Measurements from ENCODE around the gene CDKN1C. TPM values are rescaled to one million over a fixed set of nuclear protein-coding genes. Genes with fewer than 3 reads are reported as not detected.

The CDKN1C gene
- total and polyA plus RNA-seq, 2 of the 8 experiments (the other 6 are each of a cell fraction or from before 2014, with no cell fraction given), result 12.8 to 14.1 TPM

DNA sequence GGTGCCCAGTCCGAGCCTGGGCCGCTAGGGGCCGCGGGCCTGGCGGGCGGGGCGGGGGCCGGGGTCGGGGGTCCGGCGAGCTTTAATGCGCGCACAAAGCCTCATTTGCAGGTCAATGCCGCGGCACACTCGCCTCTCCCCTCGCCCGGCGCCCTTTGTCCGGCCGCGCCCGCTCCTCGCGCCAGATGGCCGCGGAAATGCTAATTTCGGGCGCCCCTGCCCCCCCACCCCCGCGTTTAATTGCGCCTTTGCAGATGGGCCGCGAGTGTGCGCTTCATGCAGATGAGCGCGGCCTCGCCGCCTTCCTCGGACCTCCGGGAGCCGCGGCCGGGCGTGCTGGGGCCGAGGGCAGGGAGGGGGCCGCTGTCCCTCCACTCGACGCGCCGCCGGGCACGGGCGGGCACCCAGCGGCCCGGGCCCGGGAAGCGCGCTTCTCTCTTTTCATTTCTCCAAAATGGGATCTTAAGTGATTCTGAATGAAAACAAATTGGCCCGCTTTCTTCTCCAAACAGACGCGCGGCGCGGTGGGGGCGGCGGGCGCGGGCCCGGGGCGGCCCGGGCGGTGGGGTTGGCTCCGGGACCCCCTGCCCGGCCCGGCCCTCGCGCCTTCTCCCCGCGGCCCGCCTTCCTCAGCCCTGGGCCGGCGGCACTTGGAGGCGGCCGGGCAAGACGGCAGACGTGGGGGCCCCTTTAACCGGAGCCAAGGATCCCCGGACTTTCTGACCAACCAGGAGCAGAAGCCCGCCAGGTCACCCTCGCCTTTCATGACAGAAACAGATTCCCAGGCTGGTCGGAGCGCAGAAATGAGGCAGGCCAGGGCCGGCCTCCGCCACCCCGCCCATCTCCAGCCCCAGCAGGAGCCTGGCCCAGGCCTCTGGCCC is 22.9 kb downstream of the CDKN1C start:
- H3K23me2 ChIP-seq (ENCODE audit: low read depth, low read length), result peaks cover 4% of the 10 kb centered on the region; the same call in 1 of the 2 replicates
- peaks cover 0 to 30% (median 17%) of the 10 kb centered on the region in 4 experiments; a peak in 6 of 7 replicates for H3K4me1 ChIP-seq (replicated peaks in 1 of 4; ENCODE audit: control insufficient read depth in 3 of 4, insufficient read depth in 4 of 4, low read length in 3 of 4)
- peak overlapping the region; percentile 94; the same call in 1 of the 2 replicates for H4K8ac ChIP-seq (ENCODE audit: extremely low read depth, insufficient read depth, low read length)
- peak overlapping the region; percentile 35 for H4K5ac ChIP-seq (ENCODE audit: insufficient read length, low read depth, low read length)
- no peak overlapping the region for H2BK20ac ChIP-seq (ENCODE audit: low read length)
- peak overlapping the region; percentile 24; the same call in 1 of the 2 replicates for H3K27ac ChIP-seq (ENCODE audit: low read depth, low read length)
- H3K9me3 ChIP-seq (ENCODE audit: insufficient read depth in 2 of 2, low read depth in 1 of 2, low read length in 1 of 2), result peaks cover 8 to 10% of the 10 kb centered on the region in 2 experiments; a peak in 2 of 4 replicates
- H4K20me1 ChIP-seq (replicated peaks in 1 of 2; ENCODE audit: control insufficient read depth in 1 of 2, insufficient read depth in 2 of 2, low read length in 2 of 2), result no peaks in the 10 kb centered on the region
- no peak overlapping the region for H2BK15ac ChIP-seq (ENCODE audit: low read length)
- H3K4me3 ChIP-seq (ENCODE audit: extremely low read depth in 1 of 4, insufficient read depth in 2 of 4, low read depth in 3 of 4, low read length in 4 of 4), result peak overlapping the region in 2 of 4 experiments; percentile 10 to 54; a peak in 3 of 8 replicates
- no peak overlapping the region for H2BK12ac ChIP-seq (ENCODE audit: low read depth, low read length)
- no peak overlapping the region for H2AFZ ChIP-seq (ENCODE audit: low read length)
- H3K36me3 ChIP-seq (ENCODE audit: control insufficient read depth in 2 of 4, insufficient read depth in 4 of 4, low read length in 3 of 4), result no peaks in the 10 kb centered on the region
- peak overlapping the region; percentile 43 to 74 for H3K4me2 ChIP-seq (ENCODE audit: insufficient read depth in 1 of 2, low read depth in 2 of 2, low read length in 2 of 2)
- CTCF ChIA-PET (ENCODE audit: partially characterized antibody), result interaction anchor here (1.2 to 2.5 kb wide), 4 partner anchors 16 to 144 kb away, joined by 3 to 17 read pairs (median 6); no protein-coding TSS in a partner anchor
- no peak overlapping the region for H3K9ac ChIP-seq (replicated peaks in 1 of 4; ENCODE audit: extremely low read depth in 1 of 4, low read depth in 3 of 4, low read length in 3 of 4)
- no peak overlapping the region for H3K4ac ChIP-seq (replicated peaks; ENCODE audit: insufficient read length, low read depth, low read length)
- 0% methylated on average over 23 of the region's 96 CpGs; no CpG with 5 or more reads in 1 of the 2 experiments for WGBS, 2 experiments (ENCODE audit: extremely low coverage in 1 of 2, insufficient coverage in 1 of 2, insufficient read length in 1 of 2, insufficient replicate concordance in 2 of 2, low coverage in 1 of 2, low lambda C conversion rate in 2 of 2, missing lambda C conversion rate in 1 of 2)
- H3K56ac ChIP-seq (replicated peaks; ENCODE audit: insufficient read length, low read depth, low read length), result peak overlapping the region; percentile 33
- FAIRE-seq, result no peak
- peaks cover 22 to 75% (median 65%) of the 10 kb centered on the region in 4 experiments for H3K27me3 ChIP-seq (replicated peaks in 1 of 4; ENCODE audit: control insufficient read depth in 3 of 4, extremely low read depth in 1 of 4, insufficient read depth in 3 of 4, low read length in 3 of 4)
- H3K23ac ChIP-seq (ENCODE audit: insufficient read length), result no peak overlapping the region
- no peak overlapping the region for H2AK5ac ChIP-seq (ENCODE audit: low read depth, low read length)
- DNase-seq (ENCODE audit: low read depth in 1 of 2, low spot score in 2 of 2), result no peak
- H3K18ac ChIP-seq (ENCODE audit: extremely low read depth, low read length), result peak overlapping the region; percentile 87; the same call in 1 of the 2 replicates
- no peak overlapping the region for H2BK120ac ChIP-seq (replicated peaks; ENCODE audit: low read depth, low read length)
- no peaks in the 10 kb centered on the region for H3K79me1 ChIP-seq (ENCODE audit: low read depth, low read length)
- POLR2A ChIA-PET (ENCODE audit: partially characterized antibody), result interaction anchor here (0.7 to 1.6 kb wide), 4 partner anchors 19 to 28 kb away, joined by 3 to 8 read pairs (median 3); partner anchors contain the start of gene CDKN1C
- H3K14ac ChIP-seq (ENCODE audit: insufficient read length), result no peak overlapping the region
- peak overlapping the region; percentile 61 for H4K91ac ChIP-seq (replicated peaks; ENCODE audit: insufficient read length, low read length)
- peak overlapping the region; percentile 39; the same call in 1 of the 2 replicates for H2BK5ac ChIP-seq (ENCODE audit: low read depth, low read length)
- no peaks in the 10 kb centered on the region for H3K79me2 ChIP-seq (ENCODE audit: control insufficient read depth in 1 of 2, insufficient read depth in 2 of 2, low read length in 2 of 2)
- TF ChIP-seq RNF2 (IDR thresholded peaks at IDR 0.05; ENCODE audit: borderline replicate concordance, low read depth, low read length, missing control alignments, poor library complexity, severe bottlenecking) (no peak), POLR2AphosphoS5 (IDR thresholded peaks at IDR 0.05; ENCODE audit: low read depth, low read length) (no peak), FOSL1 (IDR thresholded peaks at IDR 0.05; ENCODE audit: insufficient read depth, low read depth, low read length) (no peak), MAFK (IDR thresholded peaks at IDR 0.05; ENCODE audit: low read depth, low read length) (no peak), CBX5 (IDR thresholded peaks at IDR 0.05; ENCODE audit: low read depth, low read length) (no peak), EGR1 (IDR thresholded peaks at IDR 0.05; ENCODE audit: borderline replicate concordance, low read depth, low read length) (peak; percentile 4; the same call in 1 of the 2 replicates), NRF1 (IDR thresholded peaks at IDR 0.05; ENCODE audit: low read depth, low read length) (no peak), E2F6 (IDR thresholded peaks at IDR 0.05) (peak; percentile 87)

Data from H1 (cell line).